NCI-H1092 treated with DMSO at 0.1 percent for 48 hours (cell line): ENCODE measurements around the gene DES.
"Not testable (repeated sequence)": the region's sequence is repeated elsewhere in the genome, so short reads cannot be mapped to it uniquely, and the experiment has no call there.

ENCODE experiments used
- DNase-seq: peaks from one replicate; lab custom pipeline; 2025; lab: John Stamatoyannopoulos, UW

DES gene

GRCh38 chr2:219418155-219419011 lies at the start of gene DES:
TSS of gene DES (plus strand) at chr2:219418377. CDS start at chr2:219418463, 86 bp downstream.
- DNase-seq, result no peak

- DNase-seq, result no peak
Measured at GRCh38 chr2:219368690-219369191, 49.4 kb upstream of the DES start.

GRCh38 chr2:219369447-219369861 lies 48.7 kb upstream of the DES start:
- DNase-seq, result no peak

GRCh38 chr2:219378163-219378851 lies 39.9 kb upstream of the DES start:
- DNase-seq, result no peak

GRCh38 chr2:219380926-219381325 lies 37.3 kb upstream of the DES start:
- DNase-seq, result no peak

- DNase-seq, result no peak
Measured at GRCh38 chr2:219381448-219381847, 36.7 kb upstream of the DES start.

- no peak for DNase-seq
Measured at GRCh38 chr2:219384083-219384713, 34.0 kb upstream of the DES start.

- DNase-seq, result no peak
Measured at GRCh38 chr2:219384859-219385258, 33.3 kb upstream of the DES start.

GRCh38 chr2:219385958-219386520 lies 32.1 kb upstream of the DES start:
- no peak for DNase-seq

GRCh38 chr2:219386532-219387280 lies 31.5 kb upstream of the DES start:
- DNase-seq, result no peak

- no peak for DNase-seq
Measured at GRCh38 chr2:219387306-219388120, 30.7 kb upstream of the DES start, which contains the start of gene DNPEP. TSS of gene DNPEP (minus strand) at chr2:219387912. CDS start at chr2:219387794, 118 bp downstream.

- peak; percentile 92 for DNase-seq
Measured at GRCh38 chr2:219388121-219388906, 29.9 kb upstream of the DES start.

GRCh38 chr2:219388907-219389156 lies 29.3 kb upstream of the DES start:
- no peak for DNase-seq

GRCh38 chr2:219392754-219393153 lies 25.4 kb upstream of the DES start:
- no peak for DNase-seq

- DNase-seq, result not testable (repeated sequence)
Measured at GRCh38 chr2:219395056-219395455, 23.1 kb upstream of the DES start.

- DNase-seq, result no peak
Measured at GRCh38 chr2:219395609-219396008, 22.6 kb upstream of the DES start.

- DNase-seq, result peak; percentile 37
Measured at GRCh38 chr2:219396863-219397457, 21.2 kb upstream of the DES start.

- DNase-seq, result peak; percentile 94
Measured at GRCh38 chr2:219398721-219399363, 19.3 kb upstream of the DES start.
